GM12878 (cell line): ENCODE results near the gene CDC42EP1.
"Not testable (repeated sequence)": the region's sequence is repeated elsewhere in the genome, so short reads cannot be mapped to it uniquely, and the experiment has no call there.

ENCODE experiments used
- ESRRA ChIP-seq: IDR thresholded peaks from 2 replicates; pipeline ENCODE4 v1.6.1; 2012; ENCODE audit warnings: mild to moderate bottlenecking, low read length, improper control_type of control experiment
- EZH2 ChIP-seq: IDR thresholded peaks from 2 replicates; pipeline ENCODE4 v1.6.1; 2012; ENCODE audit warnings: low read depth, mild to moderate bottlenecking, control low read depth, inconsistent platforms, low read length, borderline replicate concordance; ENCODE audit not compliant: control insufficient read depth
- POLR2A ChIP-seq: IDR thresholded peaks from 2 replicates; pipeline ENCODE4 v1.6.1; 2011; ENCODE audit warnings: low read depth, mild to moderate bottlenecking, low read length

DNA sequence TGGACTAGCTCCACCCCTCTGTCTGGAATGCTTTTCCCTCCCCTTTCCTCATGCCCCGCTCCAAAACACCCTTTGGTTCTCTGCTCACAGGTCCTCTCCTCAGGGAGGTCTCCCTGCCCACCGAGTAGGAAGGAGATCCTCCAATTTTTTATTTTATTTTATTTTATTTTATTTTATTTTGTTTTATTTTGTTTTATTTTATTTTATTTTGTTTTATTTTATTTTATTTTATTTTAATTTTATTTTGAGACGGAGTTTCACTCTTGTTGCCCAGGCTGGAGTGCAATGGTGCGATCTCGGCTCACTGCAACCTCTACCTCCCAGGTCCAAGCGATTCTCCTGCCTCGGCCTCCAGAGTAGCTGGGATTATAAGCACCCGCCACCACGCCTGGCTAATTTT is 32.3 kb upstream of the CDC42EP1 start:
- TF ChIP-seq POLR2A, EZH2, ESRRA: not testable (repeated sequence)
